ENCODE data around the gene SEC11C.

DNA sequence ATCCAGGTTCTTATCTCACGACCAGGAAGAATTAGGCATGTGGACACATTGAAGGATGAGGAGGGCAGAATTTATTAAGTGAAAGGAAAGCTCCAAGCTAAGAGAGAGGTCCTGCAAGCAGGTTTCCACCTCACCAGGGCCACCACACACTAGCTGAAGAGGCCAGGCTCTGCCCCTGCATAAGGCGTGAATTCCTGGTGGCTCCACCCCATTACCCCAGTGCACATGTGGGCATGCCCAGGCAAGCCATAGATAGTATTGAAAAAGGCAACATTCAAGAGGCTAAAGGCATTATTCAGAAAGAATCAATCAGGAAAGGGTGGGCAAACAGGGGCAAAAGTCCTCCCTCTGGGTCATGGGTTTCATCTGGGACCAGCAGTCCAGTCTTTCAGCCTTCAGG is 49.3 kb downstream of the SEC11C start:
- TF ChIP-seq CTCF (IDR thresholded peaks at IDR 0.05; ENCODE audit: low read depth, low read length): no peak
- no peak for TF ChIP-seq POLR2A (IDR thresholded peaks at IDR 0.05; ENCODE audit: extremely low read depth, insufficient read length)
- TF ChIP-seq MYC (IDR thresholded peaks at IDR 0.05; ENCODE audit: low read depth, low read length): no peak

Data from NB4 (cell line).